Endothelial cell of umbilical vein (primary cell): ENCODE data around the gene JSRP1. TPM values are rescaled to one million over a fixed set of nuclear protein-coding genes. Genes with fewer than 3 reads are reported as not detected.

Experiments used
- BruUV-seq: library from RNA; stranded (reverse); fragments of 400-500 nt; replicated peaks from 2 replicates; lab custom pipeline; 2021; lab: Mats Ljungman, UMichigan
- CTCF ChIA-PET: fragments of 300-600, 350-600 bp; sonication (Branson Sonifier 250); formaldehyde crosslinking; loops from one replicate; lab custom pipeline; 2021; ENCODE audit warnings: antibody characterized with exemption, inconsistent platforms; lab: Charles Lee
- POLR2A ChIA-PET: fragments of 300-600, 350-600 bp; sonication (Branson Sonifier 250); formaldehyde crosslinking; loops from one replicate; lab custom pipeline; 2021; ENCODE audit warnings: antibody characterized with exemption, inconsistent platforms; lab: Charles Lee
- DNase-seq: peaks from one replicate; pipeline ENCODE4 v3.0.0-alpha.2; 2011; ENCODE audit warnings: low read depth, low spot score
- FAIRE-seq: peaks from 2 replicates; lab custom pipeline; 2011; peaks lifted over from hg19 to GRCh38; lab: Jason Lieb, UNC
- H2AFZ ChIP-seq: 2 replicates; pipeline ENCODE4 v1.6.0; 2012; ENCODE audit warnings: low read depth, low read length, control low read depth, inconsistent platforms
- H3K27ac ChIP-seq: 2 replicates; pipeline ENCODE4 v1.5.1; 2011; ENCODE audit warnings: low read depth, mild to moderate bottlenecking, control low read depth, low read length, moderate library complexity; ENCODE audit not compliant: insufficient read depth
- H3K27me3 ChIP-seq, 2 experiments: 2 replicates each; pipeline versions ENCODE4 v1.6.0 to v1.6.1; 2011; ENCODE audit warnings: low read length in 2 of 2, mixed read lengths in 1 of 2; ENCODE audit not compliant: control insufficient read depth in 2 of 2, insufficient read depth in 2 of 2
- H3K36me3 ChIP-seq, 2 experiments: 2 replicates in 1 of 2; 3 replicates in 1 of 2; pipeline ENCODE4 v1.5.1; 2011; ENCODE audit warnings: low read length in 2 of 2, mild to moderate bottlenecking in 1 of 2, moderate library complexity in 1 of 2; ENCODE audit not compliant: control insufficient read depth in 2 of 2, insufficient read depth in 2 of 2; ENCODE audit errors: extremely low read depth in 1 of 2
- H3K4me1 ChIP-seq: 3 replicates; pipeline ENCODE4 v1.5.1; 2011; ENCODE audit warnings: mild to moderate bottlenecking, low read length; ENCODE audit not compliant: control insufficient read depth, insufficient read depth; ENCODE audit errors: extremely low read depth
- H3K4me2 ChIP-seq: 2 replicates; pipeline ENCODE4 v1.6.1; 2011; ENCODE audit warnings: low read length, control low read depth, mixed read lengths; ENCODE audit not compliant: insufficient read depth
- H3K4me3 ChIP-seq, 3 experiments: fragments of 200-600 bp in 1 of 3; sonication (generic), shearing (Covaris generic) in 1 of 3; replicated peaks in 1 of 3; 2 replicates each; pipeline ENCODE4 v1.5.1; 2011 to 2016; ENCODE audit warnings: control low read depth in 3 of 3, low read length in 3 of 3, mild to moderate bottlenecking in 2 of 3, inconsistent platforms in 1 of 3, low read depth in 1 of 3, moderate library complexity in 1 of 3; ENCODE audit not compliant: insufficient read depth in 1 of 3
- H3K79me2 ChIP-seq: 2 replicates; pipeline ENCODE4 v1.6.0; 2012; ENCODE audit warnings: low read length, inconsistent platforms; ENCODE audit not compliant: control insufficient read depth, insufficient read depth
- H3K9ac ChIP-seq: replicated peaks from 2 replicates; pipeline ENCODE3; 2011; ENCODE audit warnings: low read length, control low read depth; ENCODE audit not compliant: insufficient read depth; ENCODE audit errors: extremely low read depth
- H3K9me1 ChIP-seq: replicated peaks from 3 replicates; pipeline ENCODE4 v1.6.0; 2011; ENCODE audit warnings: mild to moderate bottlenecking, low read length; ENCODE audit not compliant: control insufficient read depth, insufficient read depth; ENCODE audit errors: extremely low read depth
- H3K9me3 ChIP-seq: replicated peaks from 2 replicates; pipeline ENCODE4 v1.5.1; 2012; ENCODE audit warnings: low read length, inconsistent platforms; ENCODE audit not compliant: control insufficient read depth, insufficient read depth
- H4K20me1 ChIP-seq: replicated peaks from 2 replicates; pipeline ENCODE3; 2011; ENCODE audit warnings: mild to moderate bottlenecking, low read length; ENCODE audit not compliant: control insufficient read depth, insufficient read depth; ENCODE audit errors: extremely low read depth
- MAX ChIP-seq: IDR thresholded peaks from 2 replicates; pipeline ENCODE4 v1.6.1; 2011; ENCODE audit not compliant: insufficient read depth, insufficient read length
- MYC ChIP-seq: IDR thresholded peaks from one replicate; pipeline ENCODE4 v1.6.1; 2011; ENCODE audit warnings: mild to moderate bottlenecking, low read depth, low read length
- POLR2AphosphoS5 ChIP-seq: IDR thresholded peaks from 2 replicates; pipeline ENCODE4 v1.6.1; 2012; ENCODE audit warnings: low read depth, mild to moderate bottlenecking, control low read depth, low read length, moderate library complexity; ENCODE audit not compliant: insufficient read depth
- dilution Hi-C: fragments of 300-500 bp; cut with MboI; formaldehyde crosslinking; loops from one replicate; pipeline ENCODE4 v1.15.0; 2019; ENCODE audit warnings: low sequenced_read_pairs; ENCODE audit not compliant: extremely low pct_ligation_motif_present
- intact Hi-C: fragments of 100-400 bp; cut with micrococcal nuclease; formaldehyde crosslinking; loops from one replicate; pipeline ENCODE4 v1.10.0; 2022
- polyA plus RNA-seq, 4 experiments: library from polyadenylated mRNA; depleted of rRNA in 3 of 4; stranded (reverse) in 3 of 4; unstranded in 1 of 4; fragments of >200 nt; gene quantifications; 2 replicates each; pipeline versions ENCODE4 v1.2.1 to v1.2.3, GENCODE V29; 2011 to 2012; ENCODE audit warnings: missing spikeins in 1 of 4
- total RNA-seq: library from RNA; stranded (reverse); gene quantifications from 2 replicates; pipeline ENCODE4 v1.2.3, GENCODE V29; 2021

Gene JSRP1
- total and polyA plus RNA-seq, 2 donors (not counting 3 experiments of a cell fraction or from before 2014, with no cell fraction given), result not detected

GRCh38 chr19:2271234-2272103, 15.3 kb upstream of the JSRP1 start:
- intact Hi-C loops, result loop anchor here (5.0 kb wide), 1 partner anchor 341 kb away; no protein-coding TSS in a partner anchor
- peak overlapping the region; percentile 59 for H3K9ac ChIP-seq
- no TSS peak for BruUV-seq
- CTCF ChIA-PET, result interaction anchor here (1.0 to 3.3 kb wide), 5 partner anchors 32 to 340 kb away, joined by 3 to 17 read pairs (median 4); partner anchors contain the start of gene PLEKHJ1
- H3K4me2 ChIP-seq, result peak overlapping the region; percentile 70
- H3K36me3 ChIP-seq, result peaks cover 2 to 18% of the 10 kb centered on the region in 2 experiments
- dilution Hi-C loops, result no loop called here
- DNase-seq (no peak), FAIRE-seq (peak; percentile 76)
- POLR2A ChIA-PET, result interaction anchor here (1.0 kb wide), 1 partner anchor 32 kb away, joined by 4 read pairs; no protein-coding TSS in a partner anchor
- no peak overlapping the region for H3K27ac ChIP-seq
- H3K4me1 ChIP-seq, result peaks cover 36% of the 10 kb centered on the region
- peak overlapping the region; percentile 58 to 95 (median 92) for H3K4me3 ChIP-seq
- no peak overlapping the region for H2AFZ ChIP-seq
- H3K9me3 ChIP-seq, result no peaks in the 10 kb centered on the region
- H4K20me1 ChIP-seq, result no peaks in the 10 kb centered on the region
- H3K9me1 ChIP-seq, result no peaks in the 10 kb centered on the region
- H3K27me3 ChIP-seq, result no peaks in the 10 kb centered on the region
- TF ChIP-seq POLR2AphosphoS5 (peak; percentile 5), MAX (no peak), MYC (no peak)
- peaks cover 47% of the 10 kb centered on the region for H3K79me2 ChIP-seq
